CD4-positive, alpha-beta T cell treated with Interleukin-15 for 4 hours (primary cell): Measurements from ENCODE around the gene GPSM1.

Source experiments
- DNase-seq: peaks from one replicate; pipeline ENCODE4 v3.0.0-alpha.2; 2020; ENCODE audit warnings: low spot score

GPSM1 gene

GRCh38 chr9:136327304-136327974 is at the start of gene GPSM1:
TSS of gene GPSM1 (plus strand) at chr9:136327539. CDS start at chr9:136327696, 157 bp downstream.
- peak; percentile 24 for DNase-seq

DNA sequence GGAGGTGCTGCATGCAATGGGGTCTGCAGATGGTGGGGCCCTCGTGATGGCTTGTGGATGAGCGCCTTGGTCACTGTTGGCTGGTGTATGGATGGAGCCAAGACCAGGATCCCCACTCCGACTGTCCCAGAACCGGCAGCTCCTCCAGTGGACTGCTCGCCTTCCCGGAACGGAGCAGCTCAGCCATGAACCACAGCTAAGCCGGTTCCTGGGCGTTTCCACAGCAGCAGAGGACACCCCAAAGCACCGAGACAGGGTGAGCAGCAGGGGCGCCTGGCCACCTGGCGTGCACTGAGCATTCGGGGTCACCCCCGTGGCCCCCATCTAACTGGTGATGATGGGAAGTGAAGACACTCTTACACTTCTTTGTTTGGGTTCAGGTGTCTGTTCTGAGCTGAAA is 49.6 kb upstream of the GPSM1 start:
- no peak for DNase-seq

- no peak for DNase-seq
Observed at GRCh38 chr9:136278221-136278620, 49.1 kb upstream of the GPSM1 start.

- DNase-seq, result no peak
Observed at GRCh38 chr9:136278894-136279293, 48.4 kb upstream of the GPSM1 start.

DNA sequence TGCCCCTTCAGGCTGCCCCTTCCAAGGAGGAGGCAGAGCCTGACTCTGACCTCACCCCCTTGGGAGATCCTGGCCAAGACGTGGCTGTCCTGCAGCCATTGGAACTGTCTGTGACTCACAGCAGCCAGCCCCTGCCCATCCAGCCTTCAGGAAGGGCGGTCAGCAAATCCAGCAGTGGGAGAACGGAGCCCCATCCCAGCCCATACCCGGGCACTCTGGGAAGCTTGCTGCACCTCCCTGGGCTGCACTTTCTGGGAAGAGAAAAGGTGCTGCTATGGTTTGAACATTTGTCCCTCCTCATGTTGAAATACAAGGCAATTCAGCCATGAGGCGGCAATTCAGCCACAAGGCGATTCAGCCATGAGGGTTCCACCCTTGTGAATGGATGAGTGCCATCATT is 47.9 kb upstream of the GPSM1 start:
- no peak for DNase-seq

GRCh38 chr9:136280535-136281315 is 46.6 kb upstream of the GPSM1 start:
- DNase-seq, result no peak

DNA sequence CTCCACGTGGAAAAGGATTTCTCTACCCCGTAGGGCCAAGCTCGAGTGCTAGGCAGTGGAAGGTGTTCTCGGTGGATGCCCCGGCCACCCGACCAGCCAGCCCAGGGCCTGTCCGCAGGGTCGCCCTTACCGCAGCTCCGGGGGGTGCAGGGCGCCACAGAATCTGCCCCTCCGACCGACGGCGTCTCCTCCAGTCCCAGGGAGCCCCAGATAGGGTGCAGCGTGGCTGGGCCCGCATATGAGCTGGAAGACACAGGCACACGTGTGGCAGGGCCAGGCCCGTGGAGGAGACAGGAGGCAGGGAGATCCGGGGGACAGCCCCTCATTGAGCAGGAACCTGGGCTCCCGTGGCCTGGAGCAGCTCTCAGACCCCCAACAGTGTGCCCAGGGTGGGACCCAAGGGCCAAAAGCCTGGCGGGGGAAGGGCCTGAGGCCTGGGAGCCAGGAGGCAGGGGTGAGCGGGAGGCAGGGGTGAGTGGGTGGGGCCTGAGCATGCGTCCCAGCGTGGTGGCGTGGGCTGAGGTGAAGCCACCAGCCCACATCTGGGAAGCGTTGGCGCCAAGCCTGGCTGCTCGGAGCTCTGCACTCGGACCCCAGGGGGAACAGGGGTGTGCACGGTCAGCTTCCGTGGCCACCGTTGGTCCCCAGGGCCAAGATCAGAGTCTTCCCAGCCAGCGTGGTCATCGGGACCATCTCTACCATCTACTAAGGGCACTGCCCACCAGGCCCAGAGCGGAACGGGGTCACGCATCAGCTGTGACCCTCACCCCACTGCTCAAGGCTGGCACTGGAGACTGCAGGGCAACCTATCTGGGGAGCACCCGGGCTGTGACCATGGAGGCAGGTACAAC is 45.7 kb upstream of the GPSM1 start:
- DNase-seq, result no peak

- no peak for DNase-seq
Observed at GRCh38 chr9:136282272-136282861, 45.0 kb upstream of the GPSM1 start.

DNA sequence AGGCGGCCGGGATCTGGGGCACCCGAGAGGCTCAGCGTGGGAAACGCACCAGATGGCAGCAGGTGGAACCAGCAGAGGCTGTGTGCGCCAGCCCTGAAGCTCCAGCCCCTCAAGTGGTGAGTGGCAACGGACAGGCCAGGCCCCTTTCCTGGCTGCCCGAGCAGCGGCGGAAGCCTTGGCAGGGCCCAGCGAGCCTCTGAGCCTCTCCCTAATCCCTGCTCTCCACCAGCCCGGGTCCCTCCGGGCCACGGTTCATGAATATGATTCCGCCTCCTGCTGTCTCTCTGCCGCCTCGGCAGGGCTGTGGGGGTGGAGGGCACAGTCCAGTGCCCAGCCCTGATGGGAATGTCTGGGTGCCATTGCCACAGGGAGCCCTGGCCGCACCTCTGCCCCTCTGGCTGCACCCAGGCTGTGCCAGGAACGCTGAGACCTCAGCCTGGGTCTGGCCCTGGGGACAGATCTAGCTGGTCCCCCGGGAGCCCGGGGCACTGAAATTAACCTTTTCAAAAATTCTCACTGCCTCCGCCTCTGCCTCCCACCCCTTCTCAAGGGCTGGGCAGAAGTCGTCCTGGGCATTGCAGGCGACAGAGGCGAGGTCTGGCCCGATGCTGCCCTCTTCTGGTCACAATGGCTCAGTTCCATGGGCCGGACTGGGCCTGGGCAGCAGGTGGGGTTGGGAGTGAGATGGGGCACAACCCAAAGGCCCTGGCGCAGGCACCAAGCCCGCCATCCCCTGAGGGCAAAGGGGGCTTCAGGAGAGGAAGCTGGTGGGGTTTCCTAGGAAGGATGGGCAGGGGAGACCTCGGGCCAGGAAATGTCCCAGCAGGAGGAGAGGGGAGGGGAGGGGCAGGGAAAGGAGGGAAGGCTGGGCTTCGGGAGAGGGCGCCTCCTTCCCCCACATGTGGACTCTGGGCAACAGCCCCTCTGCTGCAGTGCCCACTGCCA is 43.8 kb upstream of the GPSM1 start:
- DNase-seq, result peak; percentile 70

GRCh38 chr9:136284311-136284710 is 43.0 kb upstream of the GPSM1 start:
- no peak for DNase-seq

DNA sequence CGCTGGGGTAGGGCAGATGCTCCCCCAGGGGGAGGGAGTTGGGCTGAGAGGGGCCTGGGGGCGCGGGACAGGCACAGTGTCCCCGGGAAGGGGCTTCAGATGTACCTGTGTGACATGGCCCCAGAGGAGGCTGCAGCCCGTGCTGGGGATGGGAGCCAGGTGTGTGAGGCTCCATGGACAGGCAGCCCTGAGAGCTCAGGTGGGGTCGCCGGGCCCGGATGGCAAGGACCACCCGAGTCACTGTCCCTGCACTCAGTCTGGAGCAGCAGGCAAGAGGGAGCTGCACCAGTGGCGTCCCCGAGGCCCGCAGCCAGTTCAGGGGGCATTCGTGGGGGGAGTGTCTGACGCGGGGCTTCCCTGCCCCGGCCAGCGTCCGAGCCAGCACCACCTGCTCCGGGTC is 42.4 kb upstream of the GPSM1 start:
- DNase-seq, result no peak

- no peak for DNase-seq
Observed at GRCh38 chr9:136285501-136286358, 41.6 kb upstream of the GPSM1 start.

DNA sequence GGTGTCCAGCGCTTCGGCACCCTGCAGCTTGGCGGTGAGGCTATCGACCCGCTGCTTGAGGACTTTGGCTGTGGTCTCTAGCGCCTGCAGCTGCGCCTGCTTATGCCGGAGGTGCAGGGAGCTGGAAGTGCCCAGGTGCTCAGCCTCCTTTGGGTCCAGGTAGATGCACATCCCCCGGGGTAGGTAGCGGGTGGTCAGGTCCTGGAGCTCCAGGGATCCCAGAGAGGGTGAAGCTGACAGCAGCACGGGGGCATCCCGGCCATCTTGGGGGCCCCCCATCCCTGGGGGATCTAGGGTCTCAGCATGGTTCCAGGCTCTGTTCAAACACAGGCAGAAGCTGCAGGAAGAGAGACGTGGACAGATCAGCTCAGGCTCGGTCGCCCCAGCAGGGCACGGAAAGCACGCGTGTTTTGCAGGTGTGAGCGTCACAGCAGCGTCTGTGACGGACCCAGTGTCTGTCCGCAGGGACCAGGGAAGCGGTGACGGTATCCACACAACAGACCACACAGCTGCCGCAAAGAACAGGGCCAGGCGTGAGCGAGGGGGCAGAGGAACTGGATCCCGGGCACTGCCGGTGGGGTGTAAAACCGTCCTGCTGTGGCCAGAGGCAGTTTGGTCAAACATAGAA is 40.9 kb upstream of the GPSM1 start:
- no peak for DNase-seq

DNA sequence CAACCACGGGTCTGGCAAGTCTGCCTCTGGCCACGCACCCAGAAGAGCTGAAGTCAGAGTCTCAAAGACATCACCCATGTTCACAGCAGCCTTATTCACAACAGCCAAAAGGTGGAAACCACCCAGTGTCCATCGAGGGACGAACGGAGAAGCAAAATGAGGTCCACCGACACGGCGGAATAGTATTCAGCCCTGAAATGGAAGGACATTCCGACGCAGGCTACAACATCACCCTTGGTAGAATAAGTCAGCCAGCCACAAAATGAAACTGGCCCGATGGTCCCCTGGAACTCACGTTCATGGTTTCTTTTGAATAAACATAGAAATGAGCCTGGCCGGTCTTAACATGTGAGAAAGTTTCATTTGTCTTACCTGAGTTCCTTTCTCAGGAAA is 40.4 kb upstream of the GPSM1 start:
- DNase-seq, result no peak

DNA sequence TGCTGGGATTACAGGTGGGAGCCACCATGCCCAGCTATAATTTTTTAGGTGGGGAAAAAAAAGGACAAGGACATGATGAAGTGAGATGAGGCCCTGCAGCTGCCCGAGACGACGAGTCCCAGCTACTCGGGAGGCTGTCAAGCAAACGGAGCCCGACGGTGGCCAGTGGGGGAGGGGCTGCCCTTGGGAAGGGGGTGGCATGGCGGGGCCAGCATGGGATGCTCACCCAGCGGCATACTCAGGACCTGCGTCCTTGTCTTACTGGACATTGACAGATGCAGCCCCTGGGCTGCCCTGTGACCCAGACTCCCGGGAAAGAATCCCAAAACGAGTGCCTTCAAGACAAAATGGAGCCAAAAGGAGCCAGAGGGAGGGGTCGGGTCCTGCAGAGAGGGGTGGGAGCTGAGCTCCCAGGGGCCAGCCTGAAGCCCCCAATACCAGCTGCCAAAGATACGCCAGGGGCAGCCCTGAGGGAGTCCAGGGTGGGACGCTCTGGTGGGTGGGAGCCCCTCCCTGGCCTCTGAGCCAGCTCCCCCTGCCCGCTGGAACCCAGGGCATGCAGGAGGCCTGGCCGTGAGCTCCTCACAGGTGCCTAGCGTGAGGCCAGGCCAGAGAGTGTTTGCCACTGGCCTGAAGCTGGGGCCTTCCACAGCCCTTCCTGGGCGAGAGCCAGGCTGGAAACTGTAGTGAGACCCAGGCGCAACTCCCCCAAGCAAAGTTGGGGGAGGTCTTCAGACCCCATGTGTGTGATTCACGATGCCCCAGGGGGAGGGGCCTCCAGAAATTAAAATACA is 39.2 kb upstream of the GPSM1 start:
- DNase-seq, result no peak

DNA sequence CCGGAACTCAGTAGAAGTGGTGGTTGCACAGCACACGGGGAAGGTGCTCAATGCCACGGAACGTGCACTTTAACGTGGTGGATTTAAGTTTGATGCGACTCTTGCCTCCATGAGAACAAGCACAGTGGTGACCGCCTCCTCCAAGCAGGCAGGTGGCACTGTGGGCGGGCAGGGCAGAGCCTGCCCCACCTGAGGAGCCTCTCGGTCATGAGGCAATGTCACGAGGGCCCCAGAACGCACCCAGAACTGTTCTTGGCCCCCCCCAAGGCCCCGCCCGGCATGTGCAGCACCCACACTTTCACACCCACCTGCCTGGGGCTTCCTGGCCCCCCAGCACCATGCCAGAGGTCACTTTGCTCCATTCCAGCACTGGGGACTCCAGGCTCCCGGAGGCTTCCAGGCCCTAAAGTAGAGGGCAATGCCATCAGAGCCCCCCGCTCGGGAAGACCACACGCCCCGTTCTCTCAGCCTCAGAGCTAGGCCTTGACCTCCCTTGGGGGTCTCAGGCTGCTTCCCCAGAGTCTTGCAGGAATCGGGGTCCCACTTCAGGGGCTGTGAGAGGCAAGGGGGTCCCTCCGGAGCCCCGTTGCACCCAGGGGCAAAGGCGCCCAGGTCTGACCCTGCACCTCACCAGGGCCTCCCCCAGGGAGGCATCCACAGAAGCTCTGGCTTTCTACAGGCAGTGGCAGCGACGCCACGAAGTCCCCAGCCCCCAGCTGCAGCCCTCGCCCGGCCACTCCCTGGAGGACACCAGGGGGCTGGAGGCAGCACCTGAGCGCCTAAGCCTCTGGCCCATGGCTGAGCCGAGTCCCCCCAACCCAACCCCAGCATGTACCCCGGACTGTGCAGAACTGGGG is 37.5 kb upstream of the GPSM1 start:
- no peak for DNase-seq

DNA sequence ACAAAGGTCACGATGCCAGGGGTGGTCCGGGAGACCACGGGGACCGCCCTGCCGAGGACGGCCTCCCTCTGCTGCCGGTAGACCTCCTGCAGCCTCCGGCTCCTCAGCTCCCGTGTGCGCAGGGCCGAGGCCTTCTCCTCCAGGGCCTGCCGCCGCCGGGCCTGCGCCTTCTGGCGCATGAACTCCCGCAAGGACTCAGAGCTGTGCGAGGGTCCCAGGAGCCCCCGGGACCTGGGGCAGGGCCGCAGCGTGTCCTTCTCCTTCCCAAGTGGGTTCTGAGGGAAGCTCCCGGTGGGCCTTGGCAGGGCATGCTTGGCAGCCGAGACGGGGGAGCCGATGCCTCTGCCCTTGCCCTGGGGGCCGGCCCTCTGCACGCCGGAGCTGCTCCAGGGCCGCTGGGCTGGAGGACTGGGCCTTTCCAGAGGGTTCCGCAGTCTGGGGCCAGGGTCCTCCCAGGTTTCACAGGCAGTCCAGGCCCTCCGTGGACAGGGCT is 36.8 kb upstream of the GPSM1 start:
- no peak for DNase-seq
